Measurements from ENCODE around the gene C11orf58.

DNA sequence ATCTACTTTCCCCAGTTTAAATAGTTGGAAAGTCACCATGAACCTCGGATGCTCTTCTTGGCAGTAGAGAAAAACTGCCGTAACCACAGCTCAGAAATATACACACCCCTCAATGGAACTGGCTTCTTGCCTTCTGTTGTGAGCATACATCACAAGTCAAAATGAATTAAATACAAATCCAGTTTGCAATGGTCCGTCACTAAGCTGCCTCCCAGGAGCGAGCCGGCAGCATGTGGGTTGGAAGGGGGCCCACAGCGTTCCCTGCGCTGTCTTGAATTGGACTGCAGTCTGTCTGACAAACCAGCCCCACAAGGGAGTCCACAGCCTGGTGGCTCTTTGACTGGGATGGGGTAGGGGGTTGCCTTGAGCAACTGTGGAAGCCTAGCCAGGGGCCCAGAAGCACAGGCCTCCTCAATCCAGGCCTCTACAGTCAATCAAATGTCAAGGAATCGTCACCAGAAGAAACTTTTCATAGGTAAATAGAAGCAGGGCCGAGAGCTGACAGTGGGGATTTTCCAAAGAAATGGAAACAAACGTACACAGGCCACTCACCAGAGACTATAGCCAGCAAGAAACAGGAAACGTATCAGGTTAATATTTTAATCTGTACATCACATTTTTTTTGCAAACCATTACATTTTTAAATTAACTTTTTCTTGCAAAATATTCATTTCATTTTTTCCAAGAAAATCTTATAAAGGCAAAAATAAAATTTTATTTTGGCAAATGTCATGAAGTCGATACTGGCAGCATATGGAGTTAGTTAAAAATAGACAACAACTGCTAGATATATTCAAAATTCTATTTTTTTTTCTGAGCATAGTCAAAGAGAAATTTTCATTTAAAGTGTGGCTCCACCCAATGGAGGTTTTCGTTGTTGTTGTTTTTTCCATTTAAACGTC lies 38.5 kb downstream of the C11orf58 start:
- TF ChIP-seq POLR2AphosphoS5 (IDR thresholded peaks at IDR 0.05), result no peak
- TF ChIP-seq, protein P1, sequence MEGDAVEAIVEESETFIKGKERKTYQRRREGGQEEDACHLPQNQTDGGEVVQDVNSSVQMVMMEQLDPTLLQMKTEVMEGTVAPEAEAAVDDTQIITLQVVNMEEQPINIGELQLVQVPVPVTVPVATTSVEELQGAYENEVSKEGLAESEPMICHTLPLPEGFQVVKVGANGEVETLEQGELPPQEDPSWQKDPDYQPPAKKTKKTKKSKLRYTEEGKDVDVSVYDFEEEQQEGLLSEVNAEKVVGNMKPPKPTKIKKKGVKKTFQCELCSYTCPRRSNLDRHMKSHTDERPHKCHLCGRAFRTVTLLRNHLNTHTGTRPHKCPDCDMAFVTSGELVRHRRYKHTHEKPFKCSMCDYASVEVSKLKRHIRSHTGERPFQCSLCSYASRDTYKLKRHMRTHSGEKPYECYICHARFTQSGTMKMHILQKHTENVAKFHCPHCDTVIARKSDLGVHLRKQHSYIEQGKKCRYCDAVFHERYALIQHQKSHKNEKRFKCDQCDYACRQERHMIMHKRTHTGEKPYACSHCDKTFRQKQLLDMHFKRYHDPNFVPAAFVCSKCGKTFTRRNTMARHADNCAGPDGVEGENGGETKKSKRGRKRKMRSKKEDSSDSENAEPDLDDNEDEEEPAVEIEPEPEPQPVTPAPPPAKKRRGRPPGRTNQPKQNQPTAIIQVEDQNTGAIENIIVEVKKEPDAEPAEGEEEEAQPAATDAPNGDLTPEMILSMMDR (IDR thresholded peaks at IDR 0.05), result no peak
- TF ChIP-seq EP300 (IDR thresholded peaks at IDR 0.05; ENCODE audit: low read depth), result no peak

Measured in transverse colon (tissue), 4 donors.